ENCODE data around the gene RALY. TPM values are rescaled to one million over a fixed set of nuclear protein-coding genes. Genes with fewer than 3 reads are reported as not detected.

Gene RALY
- total and polyA plus RNA-seq, 2 donors (not counting 3 experiments of a cell fraction or from before 2014, with no cell fraction given), result 142 to 146 TPM

GRCh38 chr20:34109442-34109841, 115.7 kb downstream of the RALY start:
- H3K4me1 ChIP-seq (ENCODE audit: control insufficient read depth, extremely low read depth, insufficient read depth, low read length), result peaks cover 27% of the 10 kb centered on the region
- CTCF ChIA-PET, result interaction anchor here (2.9 kb wide), 1 partner anchor 246 kb away, joined by 10 read pairs; no protein-coding TSS in a partner anchor
- intact Hi-C loops (cut with micrococcal nuclease) (no loop called here), dilution Hi-C loops (cut with MboI; ENCODE audit: extremely low pct_ligation_motif_present, low sequenced_read_pairs) (no loop called here)
- no TSS peak for BruUV-seq (replicated peaks)
- DNase-seq (ENCODE audit: low read depth, low spot score) (no peak), FAIRE-seq (no peak)
- no peak overlapping the region for H3K27ac ChIP-seq (ENCODE audit: insufficient read depth, low read depth, low read length)
- H3K9me3 ChIP-seq (replicated peaks; ENCODE audit: control insufficient read depth, insufficient read depth, low read length), result no peaks in the 10 kb centered on the region
- peaks cover 13% of the 10 kb centered on the region for H4K20me1 ChIP-seq (replicated peaks; ENCODE audit: control insufficient read depth, extremely low read depth, insufficient read depth, low read length)
- POLR2A ChIA-PET, result interaction anchor here (0.7 kb wide), 1 partner anchor 227 kb away, joined by 3 read pairs; no protein-coding TSS in a partner anchor
- H3K79me2 ChIP-seq (ENCODE audit: control insufficient read depth, insufficient read depth, low read length), result peaks cover 76% of the 10 kb centered on the region
- no peaks in the 10 kb centered on the region for H3K9me1 ChIP-seq (replicated peaks; ENCODE audit: control insufficient read depth, extremely low read depth, insufficient read depth, low read length)
- H3K36me3 ChIP-seq (ENCODE audit: control insufficient read depth in 2 of 2, extremely low read depth in 1 of 2, insufficient read depth in 2 of 2, low read length in 2 of 2), result peaks cover 6 to 15% of the 10 kb centered on the region in 2 experiments
- H2AFZ ChIP-seq (ENCODE audit: low read depth, low read length), result no peak overlapping the region
- no peak overlapping the region for H3K4me3 ChIP-seq (replicated peaks in 1 of 3; ENCODE audit: insufficient read depth in 1 of 3, low read depth in 1 of 3, low read length in 3 of 3)
- no peak overlapping the region for H3K9ac ChIP-seq (replicated peaks; ENCODE audit: extremely low read depth, insufficient read depth, low read length)
- no peaks in the 10 kb centered on the region for H3K27me3 ChIP-seq (ENCODE audit: control insufficient read depth in 2 of 2, insufficient read depth in 2 of 2, low read length in 2 of 2)
- H3K4me2 ChIP-seq (ENCODE audit: insufficient read depth, low read length), result peak overlapping the region; percentile 20
- TF ChIP-seq POLR2AphosphoS5 (IDR thresholded peaks at IDR 0.05; ENCODE audit: insufficient read depth, low read depth, low read length), result no peak
- no peak for TF ChIP-seq POLR2A (IDR thresholded peaks at IDR 0.05; ENCODE audit: low read depth, low read length)
- TF ChIP-seq CTCF (IDR thresholded peaks at IDR 0.05; ENCODE audit: extremely low read depth in 1 of 2, insufficient read depth in 1 of 2, low read depth in 1 of 2, low read length in 2 of 2), result no peak
- no peak for TF ChIP-seq MYC (IDR thresholded peaks at IDR 0.05; ENCODE audit: low read depth, low read length)
- no peak for TF ChIP-seq EZH2 (IDR thresholded peaks at IDR 0.05; ENCODE audit: borderline replicate concordance, low read depth, low read length, severe bottlenecking)
- no peak for TF ChIP-seq GATA2 (IDR thresholded peaks at IDR 0.05; ENCODE audit: insufficient read depth, insufficient read length, low read depth, low read length)
- no peak for TF ChIP-seq FOS (IDR thresholded peaks at IDR 0.05; ENCODE audit: borderline replicate concordance, insufficient read depth, low read length)
- TF ChIP-seq JUN (IDR thresholded peaks at IDR 0.05; ENCODE audit: borderline replicate concordance, insufficient read depth, insufficient read length, low read depth), result no peak
- TF ChIP-seq MAX (IDR thresholded peaks at IDR 0.05; ENCODE audit: insufficient read depth, insufficient read length), result no peak

Measured in endothelial cell of umbilical vein (primary cell).